HepG2 (cell line): ENCODE results near the gene CDYL. TPM values are rescaled to one million over a fixed set of nuclear protein-coding genes. Genes with fewer than 3 reads are reported as not detected.

Experiments
- ATAC-seq: fragments of 200-7000 bp; cut with Tn5 transposase; 3 replicates; pipeline ENCODE4 v1.9.1; 2020; ENCODE audit warnings: mild to moderate bottlenecking, moderate library complexity
- BruUV-seq: library from RNA; stranded (reverse); fragments of 400-500 nt; replicated peaks from 2 replicates; lab custom pipeline; 2021; lab: Mats Ljungman, UMichigan
- CTCF ChIA-PET: fragments of 300-600 bp; formaldehyde crosslinking; extraction: SDS; loops from one replicate; lab custom pipeline; 2021; ENCODE audit warnings: low total read pairs, inconsistent platforms, low intra/inter-chr PET ratio; lab: Yijun Ruan, JAX
- POLR2A ChIA-PET: fragments of 350-600 bp; sonication (Branson Sonifier 250); formaldehyde crosslinking; loops from one replicate; lab custom pipeline; 2020; ENCODE audit warnings: antibody characterized with exemption, inconsistent platforms; lab: Yijun Ruan, JAX
- DNase-seq: peaks from one replicate; pipeline ENCODE4 v3.0.0-alpha.2; 2015; ENCODE audit warnings: low spot score
- FAIRE-seq: peaks from 3 replicates; lab custom pipeline; 2011; peaks lifted over from hg19 to GRCh38; lab: Jason Lieb, UNC
- H2AFZ ChIP-seq: one replicate; pipeline ENCODE4 v1.6.1; 2011; ENCODE audit warnings: low read length, inconsistent platforms
- H3K27ac ChIP-seq: fragments of 300-600 bp; 3 replicates; pipeline ENCODE4 v1.8.0; 2011; ENCODE audit warnings: mixed run types, mild to moderate bottlenecking, mixed read lengths, low read length, inconsistent platforms; ENCODE audit not compliant: insufficient read depth; ENCODE audit errors: extremely low read length
- H3K27me3 ChIP-seq, 2 experiments: fragments of 200-600 bp in 1 of 2; 2 replicates in 1 of 2; 3 replicates in 1 of 2; pipeline versions ENCODE4 v1.6.0 to v1.8.0; 2011; ENCODE audit warnings: low read length in 2 of 2, mild to moderate bottlenecking in 2 of 2, moderate library complexity in 2 of 2, inconsistent platforms in 1 of 2; ENCODE audit not compliant: insufficient read depth in 2 of 2, control insufficient read depth in 1 of 2
- H3K36me3 ChIP-seq, 2 experiments: fragments of 200-600 bp in 1 of 2; replicated peaks in 1 of 2; 2 replicates in 1 of 2; 3 replicates in 1 of 2; pipeline versions ENCODE4 v1.5.1 to v1.8.0; 2011; ENCODE audit warnings: low read length in 2 of 2, inconsistent platforms in 1 of 2; ENCODE audit not compliant: insufficient read depth in 2 of 2, control insufficient read depth in 1 of 2
- H3K4me1 ChIP-seq: 2 replicates; pipeline ENCODE4 v1.5.1; 2012; ENCODE audit warnings: low read length, inconsistent platforms; ENCODE audit not compliant: insufficient read depth
- H3K4me2 ChIP-seq: 2 replicates; pipeline ENCODE4 v1.6.0; 2011; ENCODE audit warnings: low read depth, low read length, inconsistent platforms
- H3K4me3 ChIP-seq, 3 experiments: fragments of 200-600 bp in 1 of 3; sonication (generic), shearing (Covaris generic) in 1 of 3; replicated peaks in 1 of 3; 2 replicates each; pipeline ENCODE4 v1.5.1; 2011 to 2016; ENCODE audit warnings: low read length in 3 of 3, inconsistent platforms in 2 of 3, low read depth in 2 of 3, mild to moderate bottlenecking in 2 of 3, control low read depth in 1 of 3, mixed read lengths in 1 of 3; ENCODE audit not compliant: insufficient read depth in 1 of 3
- H3K79me2 ChIP-seq: one replicate; pipeline ENCODE4 v1.6.1; 2011; ENCODE audit warnings: low read length, inconsistent platforms; ENCODE audit not compliant: insufficient read depth
- H3K9ac ChIP-seq: 2 replicates; pipeline ENCODE4 v1.6.0; 2011; ENCODE audit warnings: mild to moderate bottlenecking, low read depth, low read length, inconsistent platforms; ENCODE audit not compliant: insufficient read depth
- H3K9me3 ChIP-seq: 2 replicates; pipeline ENCODE4 v1.5.1; 2012; ENCODE audit warnings: mild to moderate bottlenecking, low read length
- H4K20me1 ChIP-seq: 2 replicates; pipeline ENCODE4 v1.6.0; 2011; ENCODE audit warnings: inconsistent platforms, mild to moderate bottlenecking, low read length, moderate library complexity; ENCODE audit not compliant: insufficient read depth
- ATM ChIP-seq: fragments of 450-650 bp; IDR thresholded peaks from 2 replicates; pipeline ENCODE4 v1.7.1; 2017; ENCODE audit warnings: mild to moderate bottlenecking, borderline replicate concordance
- CHD2 ChIP-seq: IDR thresholded peaks from 2 replicates; pipeline ENCODE4 v1.6.1; 2011; ENCODE audit warnings: low read depth, low read length, improper control_type of control experiment
- GTF3A ChIP-seq: sonication (generic); formaldehyde crosslinking; conservative IDR thresholded peaks from 2 replicates; pipeline ENCODE4 v1.4.0; 2020; ENCODE audit warnings: mild to moderate bottlenecking, missing genetic modification reagents
- KAT2B ChIP-seq: fragments of 150-350 bp; IDR thresholded peaks from 2 replicates; pipeline ENCODE4 v1.6.1; 2014; ENCODE audit warnings: low read depth, low read length, borderline replicate concordance
- KLF9 ChIP-seq: IDR thresholded peaks from 2 replicates; pipeline ENCODE4 v1.6.1; 2016; ENCODE audit warnings: low read depth
- MTERF4 ChIP-seq: sonication (generic); formaldehyde crosslinking; IDR thresholded peaks from 2 replicates; pipeline ENCODE4 v1.8.0; 2023; ENCODE audit warnings: mild to moderate bottlenecking, missing genetic modification reagents
- SAFB2 ChIP-seq: sonication (generic); formaldehyde crosslinking; IDR thresholded peaks from 2 replicates; pipeline ENCODE4 v1.5.1; 2020; ENCODE audit warnings: missing genetic modification reagents, low read depth, mild to moderate bottlenecking, borderline replicate concordance
- ZBTB38 ChIP-seq: sonication (generic); formaldehyde crosslinking; IDR thresholded peaks from 2 replicates; pipeline ENCODE4 v1.5.1; 2020; ENCODE audit warnings: mild to moderate bottlenecking, missing genetic modification reagents
- ZFYVE20 ChIP-seq: sonication (generic); formaldehyde crosslinking; IDR thresholded peaks from 2 replicates; pipeline ENCODE4 v1.8.0; 2023; ENCODE audit warnings: low read depth, mild to moderate bottlenecking, moderate library complexity, missing genetic modification reagents, borderline replicate concordance
- ZMYM3 ChIP-seq: sonication (generic); formaldehyde crosslinking; IDR thresholded peaks from 2 replicates; pipeline ENCODE4 v1.5.1; 2020; ENCODE audit warnings: mild to moderate bottlenecking, missing genetic modification reagents
- ZNF281 ChIP-seq: sonication (generic); formaldehyde crosslinking; IDR thresholded peaks from 2 replicates; pipeline ENCODE4 v1.4.0; 2020; ENCODE audit warnings: missing genetic modification reagents, borderline replicate concordance
- ZNF775 ChIP-seq: sonication (generic); formaldehyde crosslinking; IDR thresholded peaks from 2 replicates; pipeline ENCODE4 v1.4.0; 2020; ENCODE audit warnings: missing genetic modification reagents, mild to moderate bottlenecking, moderate library complexity, borderline replicate concordance
- WGBS: methylation state at CpG from one replicate; pipeline ENCODE4 v1.1.6; 2017; ENCODE audit warnings: low lambda C conversion rate; 5-methylcytosine and 5-hydroxymethylcytosine counted together
- in situ Hi-C: cut with HindIII; loops from 2 replicates; pipeline ENCODE4 v1.10.0; 2017; ENCODE audit warnings: low pct_unique_long_range_greater_than_20kb; ENCODE audit not compliant: extremely low pct_ligation_motif_present
- intact Hi-C: fragments of 100-400 bp; cut with micrococcal nuclease; formaldehyde crosslinking; loops from one replicate; pipeline ENCODE4 v1.10.0; 2022; ENCODE audit not compliant: unreplicated experiment
- polyA plus RNA-seq, 8 experiments: library from polyadenylated mRNA; depleted of rRNA in 3 of 8; stranded (reverse) in 7 of 8; unstranded in 1 of 8; fragments of >200 nt; fragmentation: Illumina TruSeq in 4 of 8; extraction: Trizol in 4 of 8; gene quantifications; 2 replicates each; pipeline versions ENCODE4 v1.2.1 to v1.2.3, GENCODE V29; 2011 to 2016; ENCODE audit warnings: low read depth in 4 of 8, missing spikeins in 1 of 8, mixed read lengths in 1 of 8; ENCODE audit not compliant: insufficient read depth in 1 of 8
- total RNA-seq, 5 experiments: library from RNA; depleted of rRNA; stranded (reverse); fragments of >200 nt; fragmentation: Illumina TruSeq; extraction: Trizol; gene quantifications; 2 replicates each; pipeline ENCODE4 v1.2.3, GENCODE V29; 2016; ENCODE audit warnings: low read depth in 1 of 5
- TF ChIP-seq, protein P1 (sequence below): sonication (generic); formaldehyde crosslinking; IDR thresholded peaks from 2 replicates; pipeline ENCODE4 v1.4.0; 2020; ENCODE audit warnings: missing genetic modification reagents, low read depth, mild to moderate bottlenecking, borderline replicate concordance
- TF ChIP-seq, protein P2 (sequence below): sonication (generic); formaldehyde crosslinking; conservative IDR thresholded peaks from 2 replicates; pipeline ENCODE4 v1.8.0; 2022; ENCODE audit warnings: low read depth, missing genetic modification reagents
- TF ChIP-seq, protein P3 (sequence below): sonication (generic); formaldehyde crosslinking; IDR thresholded peaks from 2 replicates; pipeline ENCODE4 v1.4.0; 2020; ENCODE audit warnings: missing genetic modification reagents

Gene CDYL
- total and polyA plus RNA-seq, 2 of the 13 experiments (the other 11 are each of a cell fraction or from before 2014, with no cell fraction given) = 22.8 to 105 TPM

DNA sequence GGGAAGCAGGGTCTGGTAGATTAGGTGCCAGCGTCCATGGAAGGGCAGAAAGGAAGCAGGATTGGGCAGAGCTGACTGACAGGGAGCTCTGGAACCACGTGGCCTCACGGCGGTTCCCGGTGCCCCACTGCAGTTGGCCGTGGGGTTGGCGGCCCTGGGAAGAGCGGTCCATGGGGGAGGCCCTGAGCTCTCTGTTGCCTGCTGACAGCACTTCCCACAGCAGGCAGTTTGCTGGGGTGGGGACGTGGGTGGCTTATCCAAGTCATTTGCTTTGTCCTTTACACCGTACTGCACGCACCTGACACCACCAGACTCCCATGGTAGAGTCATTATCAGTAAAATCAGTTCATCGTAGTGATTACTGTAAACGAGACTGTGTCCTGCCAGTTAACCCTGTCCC, 171.5 kb downstream of the CDYL start:
- DNase-seq = no peak
- Histone ChIP-seq H3K27me3 (no peaks in the 10 kb centered on the region), H4K20me1 (no peaks in the 10 kb centered on the region), H3K27ac (no peak overlapping the region), H3K9me3 (no peaks in the 10 kb centered on the region), H3K4me3 (no peak overlapping the region), H2AFZ (no peak overlapping the region), H3K36me3 (peaks cover 20 to 55% of the 10 kb centered on the region in 2 experiments), H3K4me1 (peaks cover 10% of the 10 kb centered on the region), H3K9ac (no peak overlapping the region), H3K4me2 (no peak overlapping the region), H3K79me2 (no peaks in the 10 kb centered on the region)
- ATAC-seq = no peak
- CTCF ChIA-PET = no interaction called here
- POLR2A ChIA-PET = no interaction called here
- TF ChIP-seq, protein P1, sequence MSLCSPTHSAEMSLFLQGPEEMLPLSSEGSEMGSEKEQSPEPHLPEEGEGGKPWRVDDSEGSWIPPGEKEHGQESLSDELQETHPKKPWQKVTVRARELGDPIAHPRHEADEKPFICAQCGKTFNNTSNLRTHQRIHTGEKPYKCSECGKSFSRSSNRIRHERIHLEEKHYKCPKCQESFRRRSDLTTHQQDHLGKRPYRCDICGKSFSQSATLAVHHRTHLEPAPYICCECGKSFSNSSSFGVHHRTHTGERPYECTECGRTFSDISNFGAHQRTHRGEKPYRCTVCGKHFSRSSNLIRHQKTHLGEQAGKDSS (CRISPR knock-in tag) = no peak
- TF ChIP-seq ZFYVE20 (CRISPR knock-in tag) = no peak
- TF ChIP-seq, protein P2, sequence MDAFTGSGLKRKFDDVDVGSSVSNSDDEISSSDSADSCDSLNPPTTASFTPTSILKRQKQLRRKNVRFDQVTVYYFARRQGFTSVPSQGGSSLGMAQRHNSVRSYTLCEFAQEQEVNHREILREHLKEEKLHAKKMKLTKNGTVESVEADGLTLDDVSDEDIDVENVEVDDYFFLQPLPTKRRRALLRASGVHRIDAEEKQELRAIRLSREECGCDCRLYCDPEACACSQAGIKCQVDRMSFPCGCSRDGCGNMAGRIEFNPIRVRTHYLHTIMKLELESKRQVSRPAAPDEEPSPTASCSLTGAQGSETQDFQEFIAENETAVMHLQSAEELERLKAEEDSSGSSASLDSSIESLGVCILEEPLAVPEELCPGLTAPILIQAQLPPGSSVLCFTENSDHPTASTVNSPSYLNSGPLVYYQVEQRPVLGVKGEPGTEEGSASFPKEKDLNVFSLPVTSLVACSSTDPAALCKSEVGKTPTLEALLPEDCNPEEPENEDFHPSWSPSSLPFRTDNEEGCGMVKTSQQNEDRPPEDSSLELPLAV = no peak
- TF ChIP-seq, protein P3, sequence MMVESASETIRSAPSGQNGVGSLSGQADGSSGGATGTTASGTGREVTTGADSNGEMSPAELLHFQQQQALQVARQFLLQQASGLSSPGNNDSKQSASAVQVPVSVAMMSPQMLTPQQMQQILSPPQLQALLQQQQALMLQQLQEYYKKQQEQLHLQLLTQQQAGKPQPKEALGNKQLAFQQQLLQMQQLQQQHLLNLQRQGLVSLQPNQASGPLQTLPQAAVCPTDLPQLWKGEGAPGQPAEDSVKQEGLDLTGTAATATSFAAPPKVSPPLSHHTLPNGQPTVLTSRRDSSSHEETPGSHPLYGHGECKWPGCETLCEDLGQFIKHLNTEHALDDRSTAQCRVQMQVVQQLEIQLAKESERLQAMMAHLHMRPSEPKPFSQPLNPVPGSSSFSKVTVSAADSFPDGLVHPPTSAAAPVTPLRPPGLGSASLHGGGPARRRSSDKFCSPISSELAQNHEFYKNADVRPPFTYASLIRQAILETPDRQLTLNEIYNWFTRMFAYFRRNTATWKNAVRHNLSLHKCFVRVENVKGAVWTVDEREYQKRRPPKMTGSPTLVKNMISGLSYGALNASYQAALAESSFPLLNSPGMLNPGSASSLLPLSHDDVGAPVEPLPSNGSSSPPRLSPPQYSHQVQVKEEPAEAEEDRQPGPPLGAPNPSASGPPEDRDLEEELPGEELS = no peak
- TF ChIP-seq MTERF4 = no peak
- TF ChIP-seq ZNF281 (CRISPR knock-in tag) = no peak
- no peak for TF ChIP-seq GTF3A
- TF ChIP-seq KLF9 (CRISPR knock-in tag) = no peak
- no peak for TF ChIP-seq CHD2
- TF ChIP-seq ATM = no peak
- no peak for TF ChIP-seq SAFB2 (CRISPR knock-in tag)
- no peak for TF ChIP-seq ZNF775
- TF ChIP-seq ZBTB38 (CRISPR knock-in tag) = no peak
- no peak for TF ChIP-seq KAT2B
- no peak for TF ChIP-seq ZMYM3
- WGBS = 93% methylated on average over 13 of the region's 13 CpGs
- no TSS peak for BruUV-seq
- no peak for FAIRE-seq
- intact Hi-C loops = no loop called here
- in situ Hi-C loops = no loop called here
